ENCODE results near the gene STK10. TPM values are rescaled to one million over a fixed set of nuclear protein-coding genes. Genes with fewer than 3 reads are reported as not detected.

STK10 gene
- total and polyA plus RNA-seq, 2 experiments from 2014 or later = 7.5 to 17.8 TPM

GRCh38 chr5:172064358-172064757 lies 123.7 kb downstream of the STK10 start (continued):
- TF ChIP-seq REST (IDR thresholded peaks at IDR 0.05; ENCODE audit: unreplicated experiment) = no peak

GRCh38 chr5:172063463-172064235 lies 124.4 kb downstream of the STK10 start:
- Histone ChIP-seq H2AFZ (no peak overlapping the region), H3K4me2 (no peak overlapping the region), H4K20me1 (replicated peaks; ENCODE audit: insufficient read depth) (no peaks in the 10 kb centered on the region), H3K79me2 (replicated peaks; ENCODE audit: insufficient read depth) (no peaks in the 10 kb centered on the region), H3K36me3 (ENCODE audit: insufficient read depth) (no peaks in the 10 kb centered on the region; the same call in 1 of the 2 replicates), H3K27ac (ENCODE audit: low read depth) (no peak overlapping the region), H3K27me3 (ENCODE audit: insufficient read depth) (no peaks in the 10 kb centered on the region), H3K4me1 (ENCODE audit: insufficient read depth) (peaks cover 4% of the 10 kb centered on the region; the same call in 1 of the 2 replicates), H3K4me3 (no peak overlapping the region), H3F3A (replicated peaks; ENCODE audit: low read depth) (no peaks in the 10 kb centered on the region), H3K9me2 (ENCODE audit: insufficient read depth) (no peaks in the 10 kb centered on the region)
- DNase-seq (ENCODE audit: low spot score) (no peak), ATAC-seq (no peak)
- Mint-ChIP-seq H3K4me1 (peaks cover 14% of the 10 kb centered on the region), H3K27me3 (ENCODE audit: insufficient read depth, low read depth, poor library complexity) (peaks cover 3% of the 10 kb centered on the region), H3K36me3 (ENCODE audit: low read depth) (peaks cover 30% of the 10 kb centered on the region), H3K4me3 (no peak overlapping the region), H3K27ac (no peak overlapping the region), H3K9me3 (peaks cover 4% of the 10 kb centered on the region)
- TF ChIP-seq POLR2AphosphoS5 (IDR thresholded peaks at IDR 0.05; ENCODE audit: low read depth) (no peak), JUNB (IDR thresholded peaks at IDR 0.05; ENCODE audit: unreplicated experiment) (no peak), ZNF462 (CRISPR knock-in tag; IDR thresholded peaks at IDR 0.05) (no peak), CREB1 (CRISPR knock-in tag; IDR thresholded peaks at IDR 0.05; ENCODE audit: low read depth) (no peak), EZH2 (IDR thresholded peaks at IDR 0.05; ENCODE audit: low read depth, unreplicated experiment) (no peak), ZNF114 (CRISPR knock-in tag; IDR thresholded peaks at IDR 0.05) (no peak)
